ENCODE data around the gene DEDD2.
"Not testable (repeated sequence)": the region's sequence is repeated elsewhere in the genome, so short reads cannot be mapped to it uniquely, and the experiment has no call there.

The DEDD2 gene, protein sequence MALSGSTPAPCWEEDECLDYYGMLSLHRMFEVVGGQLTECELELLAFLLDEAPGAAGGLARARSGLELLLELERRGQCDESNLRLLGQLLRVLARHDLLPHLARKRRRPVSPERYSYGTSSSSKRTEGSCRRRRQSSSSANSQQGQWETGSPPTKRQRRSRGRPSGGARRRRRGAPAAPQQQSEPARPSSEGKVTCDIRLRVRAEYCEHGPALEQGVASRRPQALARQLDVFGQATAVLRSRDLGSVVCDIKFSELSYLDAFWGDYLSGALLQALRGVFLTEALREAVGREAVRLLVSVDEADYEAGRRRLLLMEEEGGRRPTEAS

DNA sequence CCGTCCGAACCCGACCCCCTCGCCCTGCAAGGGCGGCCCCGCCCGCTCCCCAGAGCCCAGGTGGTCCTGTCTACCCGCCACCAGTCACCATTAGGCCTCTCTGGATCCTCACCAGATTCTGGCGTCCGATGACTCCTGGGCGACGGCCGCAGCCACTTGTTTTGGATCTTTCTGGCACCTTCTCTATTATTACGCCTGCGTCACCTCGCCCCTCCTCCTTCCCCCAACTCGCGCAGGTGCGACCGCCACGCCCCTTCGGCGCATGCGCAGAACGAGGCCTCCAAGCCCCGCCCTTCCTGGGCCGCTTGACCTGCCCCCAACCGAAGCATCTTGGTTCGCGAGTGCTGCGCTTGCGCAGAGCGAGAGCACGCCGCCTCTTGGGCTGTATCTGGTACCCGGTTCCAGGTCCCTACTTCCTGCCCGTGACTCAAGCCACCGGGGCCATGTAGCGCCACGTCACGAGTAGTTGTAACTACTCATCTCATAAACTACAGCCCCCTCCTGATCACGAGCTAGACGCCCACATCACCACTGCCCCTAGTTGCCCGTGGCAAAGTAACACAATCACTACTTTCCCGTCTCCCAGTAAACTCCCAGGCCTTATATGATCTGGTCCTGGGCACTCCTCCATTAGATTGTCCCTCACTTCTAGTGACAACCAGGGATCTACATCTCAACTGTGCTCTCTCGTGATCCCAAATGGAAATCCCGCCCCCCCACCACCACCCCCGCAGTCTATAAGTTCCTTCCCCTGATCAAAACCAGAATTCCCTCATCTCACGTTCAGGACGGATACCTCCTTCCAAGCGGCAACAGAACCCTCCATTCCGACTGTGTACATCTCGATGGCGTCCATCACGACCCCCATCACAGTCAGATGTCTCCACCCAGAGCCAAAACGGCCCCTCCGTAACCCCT, at the start of gene DEDD2:
Gene DEDD2 (minus strand): TSS at position 158 of the 918 bp plus-strand sequence. CDS start 670 bp downstream, outside the sequence.
- peak; percentile 96 to 98 for DNase-seq

DNA sequence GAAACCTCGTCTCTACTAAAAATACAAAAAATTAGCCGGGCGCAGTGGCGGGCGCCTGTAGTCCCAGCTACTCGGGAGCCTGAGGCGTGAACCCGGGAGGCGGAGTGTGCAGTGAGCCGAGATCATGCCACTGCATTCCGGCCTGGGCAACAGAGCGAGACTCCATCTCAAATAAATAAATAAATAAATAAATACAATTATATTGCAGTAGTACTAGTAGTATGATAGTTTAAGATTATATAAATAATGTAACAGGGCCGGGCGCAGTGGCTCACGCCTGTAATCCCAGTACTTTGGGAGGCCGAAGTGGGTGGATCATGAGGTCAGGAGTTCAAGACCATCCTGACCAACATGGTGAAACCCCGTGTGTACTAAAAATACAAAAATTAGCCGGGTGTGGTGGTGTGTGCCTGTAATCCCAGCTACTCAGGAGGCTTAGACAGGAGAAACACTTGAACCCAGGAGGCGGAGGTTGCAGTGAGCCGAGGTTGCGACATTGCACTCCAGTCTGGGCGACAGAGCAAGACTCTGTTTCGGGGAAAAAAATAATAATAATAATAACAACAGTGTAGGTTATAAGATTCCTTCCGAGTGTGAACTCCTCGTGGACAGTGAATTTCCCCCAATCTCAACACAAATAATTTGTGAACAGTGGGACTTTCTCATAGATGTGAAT, 49.6 kb upstream of the DEDD2 start:
- not testable (repeated sequence) for DNase-seq

- not testable (repeated sequence) for DNase-seq
These were observed 48.6 kb upstream of the DEDD2 start for GRCh38 chr19:42266105-42266504.

DNA sequence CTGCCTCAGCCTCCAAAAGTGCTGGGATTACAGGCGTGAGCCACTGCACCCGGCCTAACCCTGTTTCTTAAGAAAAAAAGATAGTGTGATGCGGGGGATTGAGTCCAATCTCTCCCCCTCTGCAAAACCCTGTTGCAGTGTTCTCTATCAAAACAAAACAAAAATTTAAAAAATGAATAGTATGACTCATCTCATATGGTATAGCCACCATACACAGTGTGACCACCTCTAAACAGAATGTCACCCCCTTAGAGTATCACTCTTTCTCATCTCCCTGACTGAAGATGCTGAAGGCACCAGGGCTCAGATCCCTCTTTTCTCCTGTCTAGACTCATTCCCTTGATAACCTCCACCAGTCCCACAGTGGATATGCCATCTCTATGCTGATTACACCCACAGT, 44.3 kb upstream of the DEDD2 start:
- no peak for DNase-seq

DNA sequence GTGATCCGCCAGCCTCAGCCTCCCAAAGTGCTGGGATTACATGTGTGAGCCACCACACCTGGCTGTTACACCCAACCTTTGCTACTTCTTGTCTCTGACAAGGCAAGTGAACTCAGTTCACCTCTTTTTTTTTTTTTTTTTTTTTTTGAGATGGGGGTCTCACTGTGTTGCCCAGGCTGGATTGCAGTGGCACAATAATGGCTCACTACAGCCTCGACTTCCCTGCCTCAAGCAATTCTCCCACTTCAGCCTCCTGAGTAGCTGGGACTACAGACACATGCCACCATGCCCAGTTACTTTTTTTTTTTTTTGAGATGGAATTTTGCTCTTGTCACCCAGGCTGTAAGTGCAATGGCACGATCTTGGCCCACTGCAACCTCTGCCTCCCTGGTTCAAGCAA, 40.4 kb upstream of the DEDD2 start:
- DNase-seq, result not testable (repeated sequence)

GRCh38 chr19:42255766-42256745, 38.6 kb upstream of the DEDD2 start:
- DNase-seq, result no peak

DNA sequence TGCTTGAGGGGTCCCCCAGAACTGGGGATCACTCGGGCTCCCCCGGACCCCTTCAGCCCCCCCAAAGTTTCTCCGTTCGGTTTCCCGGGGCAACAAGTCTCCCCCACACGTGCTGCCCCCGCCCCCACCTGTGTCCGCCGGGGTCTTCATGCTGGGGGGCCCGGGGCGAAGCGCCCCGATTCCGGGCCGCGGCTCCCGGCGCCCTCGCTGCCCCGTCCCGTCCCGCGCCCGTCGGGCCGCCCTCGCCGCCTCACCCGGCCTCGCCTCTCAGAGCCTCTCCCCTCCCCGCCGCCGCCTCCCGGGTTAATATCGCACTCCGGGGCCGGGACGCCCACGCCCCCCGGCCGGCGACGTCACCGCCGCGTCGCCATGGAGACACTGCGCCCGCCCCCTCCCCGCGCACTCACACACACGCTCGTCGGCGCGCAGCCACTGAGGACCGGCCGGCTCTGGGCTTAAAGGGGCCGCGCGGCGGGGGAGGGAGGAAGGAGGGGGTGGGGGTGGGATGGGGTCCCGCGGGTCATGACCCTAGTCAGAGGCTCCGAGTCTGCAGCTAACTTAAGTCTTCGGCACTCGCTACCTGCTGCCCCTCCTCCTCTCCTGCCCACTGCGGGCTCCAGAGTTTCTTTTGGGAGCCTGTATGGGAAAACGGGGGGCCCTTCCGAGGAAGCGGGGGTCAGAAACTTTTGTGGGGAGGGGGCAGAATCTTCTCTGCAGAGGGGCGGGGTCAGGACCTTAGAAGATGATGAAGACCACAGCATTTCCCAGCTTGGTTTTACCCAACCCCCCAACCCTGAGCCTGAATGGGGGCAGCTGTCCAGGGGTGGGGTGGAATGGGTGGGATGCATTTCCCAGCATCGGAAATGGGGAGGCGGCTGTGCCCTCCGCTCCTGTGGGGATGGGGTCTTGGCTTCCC, 37.6 kb upstream of the DEDD2 start, which contains the start of gene ERF:
Gene ERF (minus strand): TSS at position 279 of the 916 bp plus-strand sequence. CDS start 129 bp downstream, at position 150.
- DNase-seq, result peak; percentile 84 to 97

GRCh38 chr19:42254089-42254849, 36.8 kb upstream of the DEDD2 start:
- DNase-seq, result peak; percentile 59 to 74

GRCh38 chr19:42253245-42254088, 36.0 kb upstream of the DEDD2 start:
- DNase-seq, result peak in 1 of 2 donors; percentile 30

DNA sequence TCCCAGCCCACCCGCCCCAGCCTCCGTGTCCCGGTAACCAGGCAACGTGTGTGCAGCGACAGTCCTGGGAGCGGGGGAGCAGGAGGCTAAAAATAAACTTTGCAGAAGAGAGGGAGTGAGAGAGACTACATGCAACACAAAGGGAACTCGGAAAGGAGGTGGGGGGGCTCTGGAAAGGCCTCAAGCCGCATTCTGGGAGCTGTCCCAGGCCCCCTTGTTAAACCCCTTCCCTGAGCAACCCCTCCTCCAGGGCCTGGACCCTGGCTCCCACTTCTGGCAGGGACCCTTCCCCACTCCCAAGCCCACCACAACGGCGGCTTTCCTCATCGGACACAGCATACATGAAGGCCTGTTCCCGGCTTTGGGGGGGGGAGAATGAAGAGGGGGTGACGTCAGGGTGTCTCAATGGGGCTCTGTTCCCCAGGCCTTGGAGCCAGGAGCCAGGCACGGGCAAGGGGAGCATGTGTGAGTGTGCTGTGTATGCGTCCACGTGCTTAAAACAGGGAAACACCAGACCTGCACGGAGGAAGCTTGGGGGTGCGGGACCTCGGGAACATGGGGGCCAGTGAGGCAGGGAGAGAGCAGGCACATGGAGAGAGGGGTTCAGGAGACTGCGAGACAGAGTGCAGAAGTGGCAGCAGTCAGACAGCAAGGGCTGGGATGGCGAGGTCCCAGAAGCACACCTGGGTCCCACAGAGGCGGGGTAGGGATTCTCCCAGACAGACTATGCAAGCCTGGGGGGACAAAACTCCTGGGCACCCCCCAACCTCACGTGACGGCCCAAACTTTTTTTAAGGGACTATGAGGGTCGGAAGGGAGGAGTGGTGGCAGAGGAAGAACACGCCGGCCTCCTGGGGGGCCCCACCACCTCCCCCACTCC, 35.1 kb upstream of the DEDD2 start:
- DNase-seq, result peak; percentile 8 to 19

DNA sequence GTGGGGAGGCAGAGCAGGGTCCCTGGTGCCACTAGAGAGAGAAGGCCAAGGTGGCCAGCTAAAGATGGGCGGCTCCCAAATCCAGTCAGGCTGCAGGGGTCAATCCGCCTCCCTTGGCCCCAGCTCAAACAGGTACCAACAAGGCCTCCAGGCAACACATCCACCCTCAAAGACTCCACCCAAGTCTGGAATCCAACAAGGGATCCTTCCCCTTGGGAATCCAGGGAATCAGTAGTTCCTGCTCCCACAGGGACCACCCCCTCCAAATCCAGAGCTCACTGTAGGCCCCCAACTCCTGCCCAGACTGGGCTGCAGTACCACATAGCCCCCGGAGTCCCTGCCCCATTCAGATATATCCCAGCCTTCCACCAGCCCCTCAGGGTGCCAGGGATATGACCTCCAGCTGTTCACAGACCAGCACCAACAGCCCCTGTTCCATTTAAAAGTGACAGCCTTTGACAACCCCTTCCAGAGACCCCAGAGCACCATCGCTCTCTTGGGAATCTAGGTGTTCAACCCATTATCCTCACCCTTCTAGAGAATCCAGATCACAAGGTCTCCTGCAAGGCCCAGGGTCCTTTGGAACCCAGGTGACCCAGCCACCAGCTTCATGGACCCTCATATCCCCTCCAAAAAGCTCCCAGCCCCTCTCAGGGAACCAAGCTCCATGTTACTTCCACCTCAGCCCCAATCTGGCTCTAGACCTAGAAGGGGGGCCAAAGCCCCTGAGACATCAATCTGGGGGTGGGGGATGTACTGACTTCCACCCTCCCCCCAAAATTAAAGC, 34.3 kb upstream of the DEDD2 start:
- no peak for DNase-seq

DNA sequence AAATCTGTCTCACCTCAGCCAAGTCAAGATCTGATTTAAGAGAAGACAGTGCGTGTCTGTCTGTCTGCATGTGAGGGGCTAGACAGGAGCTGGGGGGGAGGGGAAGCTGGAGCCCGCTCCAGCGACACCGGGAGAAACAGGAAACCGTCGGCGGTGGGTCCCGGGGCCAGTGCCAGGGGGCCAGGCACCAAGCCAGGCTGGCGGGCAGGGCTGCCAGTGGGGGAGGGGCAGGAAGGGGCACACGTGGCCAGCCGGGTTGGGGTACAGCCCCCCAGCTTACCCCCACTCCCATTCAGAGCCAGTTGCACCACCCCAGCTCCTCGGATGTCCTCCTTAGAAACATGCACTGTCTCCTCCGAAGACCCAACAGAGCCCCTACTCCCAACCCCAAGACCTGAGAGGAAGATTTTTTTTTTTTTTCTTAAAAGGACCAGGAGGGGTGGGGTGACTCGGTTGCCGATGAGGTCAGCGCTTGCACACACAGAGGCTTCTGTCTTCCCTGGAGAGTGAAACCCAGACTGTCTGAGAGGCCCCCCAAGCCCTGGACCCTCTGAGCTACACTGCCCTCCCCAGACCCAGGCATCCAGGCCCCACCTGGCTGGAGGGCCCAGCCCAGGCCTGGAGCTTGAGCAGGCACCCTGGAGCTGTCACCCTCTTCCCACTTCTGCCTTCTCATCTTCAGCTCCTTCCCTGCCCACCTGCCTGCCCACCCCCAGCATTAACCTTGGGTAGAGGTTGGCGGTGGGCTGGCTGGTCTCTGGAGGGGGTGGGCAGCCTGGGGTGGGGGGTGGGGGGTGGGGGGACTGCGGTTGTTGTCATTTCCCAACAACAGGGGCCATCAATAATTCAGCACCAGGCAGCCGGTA, 33.4 kb upstream of the DEDD2 start:
- DNase-seq, result no peak

DNA sequence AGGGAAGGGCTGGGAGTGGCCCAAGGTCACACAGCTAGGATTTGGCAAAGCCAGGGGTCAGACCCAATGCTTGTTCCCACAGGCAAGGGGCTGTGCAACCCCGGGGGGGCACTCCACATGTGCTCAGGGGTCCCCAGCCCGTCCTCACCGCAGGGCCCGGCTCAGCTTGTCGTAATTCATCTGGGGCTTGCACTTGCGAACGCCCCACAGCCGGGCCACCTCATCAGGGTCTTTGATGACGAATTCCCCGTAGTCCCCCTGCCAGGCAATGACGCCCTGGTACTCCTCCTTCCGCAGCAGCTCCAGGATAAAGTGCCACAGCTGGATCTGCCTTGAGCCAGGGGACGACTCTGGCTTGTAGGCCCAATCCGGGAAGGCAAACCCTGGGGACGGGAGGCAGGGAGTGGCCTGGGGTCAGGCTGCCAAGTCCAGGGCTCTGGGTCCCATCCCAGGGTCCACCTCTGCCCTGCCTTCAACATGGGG, 32.7 kb upstream of the DEDD2 start:
- DNase-seq, result no peak

DNA sequence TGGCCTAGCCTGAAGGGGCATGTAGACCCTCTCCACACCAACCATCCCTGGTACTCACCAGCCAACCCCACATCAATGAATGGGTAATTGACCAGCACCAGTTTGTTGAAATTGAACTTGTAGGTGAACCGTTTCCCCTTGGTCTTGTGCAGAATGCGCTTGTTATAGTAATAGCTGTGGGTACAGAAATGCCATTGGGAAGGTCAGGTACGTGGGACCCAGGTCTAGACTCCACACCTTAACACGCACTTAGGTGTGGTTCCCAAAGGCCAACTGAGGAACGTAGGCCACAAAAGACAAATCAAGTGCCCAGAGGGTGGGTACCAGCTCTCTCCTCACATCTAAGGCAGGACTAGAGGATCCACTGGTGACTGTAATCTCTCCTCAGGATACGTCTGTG, 32.3 kb upstream of the DEDD2 start:
- no peak for DNase-seq

DNA sequence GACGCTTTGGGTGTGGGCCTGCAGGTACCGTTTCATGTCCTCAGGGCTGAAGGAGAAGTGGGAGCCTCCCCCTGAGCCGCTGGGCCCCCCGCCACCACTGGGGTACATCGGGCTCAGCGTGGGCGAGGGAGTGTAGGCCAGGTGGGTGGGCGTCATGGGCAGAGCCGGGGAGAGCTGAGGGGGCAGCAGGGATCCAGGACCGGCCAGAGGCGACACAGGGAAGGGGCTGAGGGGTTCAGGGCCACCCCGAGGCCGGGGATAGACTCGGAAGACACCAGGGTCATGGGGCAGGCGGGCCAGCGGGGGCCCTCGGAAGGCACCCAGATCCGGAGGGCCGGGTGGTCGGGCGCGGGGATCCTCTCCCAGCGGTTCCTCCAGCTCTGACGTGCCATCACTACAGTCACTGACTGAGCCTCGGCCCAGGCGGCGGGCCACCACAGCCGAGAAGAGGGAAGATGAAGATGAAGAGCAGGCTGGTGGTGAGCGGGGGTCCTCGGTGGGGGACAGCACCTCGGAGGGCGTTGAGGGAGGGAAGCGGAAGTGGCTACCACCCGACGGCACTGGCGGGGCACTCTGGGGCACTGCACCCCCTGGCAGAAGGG, 31.8 kb upstream of the DEDD2 start:
- DNase-seq, result no peak

All from inflammatory macrophage treated with lipopolysaccharide for 1 hour (primary cell).